Osteoblast (primary cell): ENCODE data around the gene ARF3. TPM values are rescaled to one million over a fixed set of nuclear protein-coding genes. Genes with fewer than 3 reads are reported as not detected.
A peak's percentile ranks its signal among the peaks of the same experiment; 100 is the strongest.

Experiments used
- DNase-seq: peaks from one replicate; pipeline ENCODE4 v3.0.0; 2011; ENCODE audit warnings: low spot score, mixed read lengths; ENCODE audit not compliant: insufficient read length; ENCODE audit errors: missing footprints
- H2AFZ ChIP-seq: 2 replicates; pipeline ENCODE4 v1.6.0; 2011; ENCODE audit warnings: mild to moderate bottlenecking, low read length
- H3K27ac ChIP-seq: 2 replicates; pipeline ENCODE4 v1.5.1; 2011; ENCODE audit warnings: mild to moderate bottlenecking, low read depth, low read length, moderate library complexity
- H3K27me3 ChIP-seq: 2 replicates; pipeline ENCODE4 v1.6.0; 2012; ENCODE audit warnings: mild to moderate bottlenecking, control low read depth, inconsistent platforms, low read length, moderate library complexity; ENCODE audit not compliant: insufficient read depth
- H3K36me3 ChIP-seq: 2 replicates; pipeline ENCODE4 v1.5.1; 2011; ENCODE audit warnings: mild to moderate bottlenecking, low read length, control low read depth, moderate library complexity; ENCODE audit not compliant: insufficient read depth
- H3K4me1 ChIP-seq: 2 replicates; pipeline ENCODE4 v1.5.1; 2011; ENCODE audit warnings: mild to moderate bottlenecking, low read length, control low read depth, moderate library complexity; ENCODE audit not compliant: insufficient read depth
- H3K4me2 ChIP-seq: 2 replicates; pipeline ENCODE4 v1.6.0; 2011; ENCODE audit warnings: mild to moderate bottlenecking, low read length; ENCODE audit not compliant: insufficient read depth
- H3K4me3 ChIP-seq: fragments of 200-600 bp; sonication (generic); 3 replicates; pipeline ENCODE4 v1.5.1; 2012; ENCODE audit warnings: mild to moderate bottlenecking, low read length, inconsistent platforms; ENCODE audit not compliant: insufficient read depth
- H3K79me2 ChIP-seq: 2 replicates; pipeline ENCODE4 v1.6.0; 2012; ENCODE audit warnings: mild to moderate bottlenecking, low read length, control low read depth, inconsistent platforms; ENCODE audit not compliant: insufficient read depth
- H3K9me3 ChIP-seq: 2 replicates; pipeline ENCODE4 v1.5.1; 2011; ENCODE audit warnings: low read depth, low read length, control low read depth
- H4K20me1 ChIP-seq: 2 replicates; pipeline ENCODE4 v1.6.0; 2012; ENCODE audit warnings: mild to moderate bottlenecking, low read length, control low read depth; ENCODE audit not compliant: insufficient read depth
- CTCF ChIP-seq: IDR thresholded peaks from 2 replicates; pipeline ENCODE4 v1.5.1; 2011; ENCODE audit warnings: mild to moderate bottlenecking, low read depth, low read length, moderate library complexity; ENCODE audit errors: extremely low read depth
- total RNA-seq: library from RNA; depleted of rRNA; stranded (reverse); fragments of >200 nt; gene quantifications from 2 replicates; pipeline ENCODE4 v1.2.3, GENCODE V29; 2012

Gene ARF3
- 51.9 and 53.9 TPM in 2 replicates for total RNA-seq

DNA sequence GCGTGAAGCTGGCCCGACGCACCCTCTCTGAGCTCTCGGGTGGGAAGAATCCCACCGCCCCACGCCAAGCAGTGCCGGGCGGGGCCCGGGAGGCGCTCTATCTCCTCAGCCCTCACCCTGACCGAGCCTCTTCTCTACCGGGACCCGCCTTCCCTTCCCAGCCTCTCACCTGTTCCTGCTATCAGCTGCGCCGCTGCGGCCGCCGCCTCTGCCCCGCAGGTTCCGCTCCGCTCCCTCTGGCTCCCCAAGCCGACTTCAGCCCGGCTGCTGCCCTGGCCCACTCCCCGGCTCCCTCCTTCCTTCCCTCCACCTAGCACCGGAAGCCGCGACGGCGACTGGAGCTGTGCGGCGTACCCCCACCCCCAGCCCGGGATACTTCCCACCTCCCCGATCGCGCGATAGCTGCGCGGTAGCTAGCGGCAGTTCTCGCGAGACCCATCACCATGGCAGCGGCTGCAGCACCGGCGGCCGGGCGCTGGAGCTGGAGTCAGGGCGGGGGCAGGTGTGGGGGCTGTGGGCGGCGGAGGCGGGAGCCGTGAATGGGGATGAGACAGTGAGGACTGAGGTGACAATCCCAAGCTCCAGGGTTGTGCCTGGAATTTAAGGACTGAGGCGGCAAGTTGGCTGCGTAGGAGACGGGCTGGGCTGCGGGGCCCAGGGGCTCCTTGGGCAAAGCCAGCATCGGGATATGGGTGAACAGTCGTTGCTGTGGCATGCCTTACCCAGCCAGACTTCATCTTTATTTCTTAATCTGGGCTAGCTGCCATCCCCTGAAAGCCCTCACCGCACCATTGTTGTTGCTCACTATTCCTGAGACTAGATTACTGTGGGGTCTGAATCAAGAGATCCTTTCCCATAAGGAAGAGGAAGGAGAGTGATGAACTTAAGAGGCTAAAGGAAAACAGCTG, at the start of gene ARF3:
ARF3 (minus strand) TSS at position 347 of the 908 bp plus-strand sequence. CDS start 16,392 bp downstream, outside the sequence.
- H3K4me2 ChIP-seq = peak within 1 kb of the TSS; percentile 97
- H3K79me2 ChIP-seq = peaks cover 49% of the 10 kb centered on the region
- H3K9me3 ChIP-seq = no peaks in the 10 kb centered on the region
- peak; percentile 98 for DNase-seq
- peaks cover 37% of the 10 kb centered on the region for H4K20me1 ChIP-seq
- H3K4me1 ChIP-seq = peaks cover 23% of the 10 kb centered on the region
- peak within 1 kb of the TSS; percentile 94 for H2AFZ ChIP-seq
- H3K27ac ChIP-seq = peak within 1 kb of the TSS; percentile 87
- TF ChIP-seq CTCF = no peak
- no peaks in the 10 kb centered on the region for H3K27me3 ChIP-seq
- H3K4me3 ChIP-seq = peak within 1 kb of the TSS; percentile 96
- peaks cover 21% of the 10 kb centered on the region for H3K36me3 ChIP-seq

DNA sequence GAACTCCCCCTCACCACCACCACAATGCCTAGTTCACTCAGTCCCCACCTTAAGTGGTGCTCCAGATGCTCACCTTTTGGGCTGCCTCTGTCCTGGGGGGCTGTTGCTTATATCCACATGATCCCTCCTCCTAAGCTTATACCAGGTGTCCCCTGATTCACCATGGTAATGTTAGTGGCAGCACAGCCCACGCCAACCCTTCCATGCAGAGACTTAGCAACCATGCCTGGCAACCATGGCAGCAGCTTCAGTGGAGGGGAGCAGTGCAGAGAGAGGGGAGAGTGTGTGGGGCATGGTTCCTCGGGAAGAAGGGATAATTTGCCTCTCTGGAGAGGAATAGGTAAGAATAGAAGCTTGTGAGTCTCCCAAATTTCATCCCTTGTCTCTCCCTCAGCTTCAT, 43.1 kb upstream of the ARF3 start:
- Histone ChIP-seq H3K4me1 (peaks cover 25% of the 10 kb centered on the region), H4K20me1 (peaks cover 5% of the 10 kb centered on the region), H3K27me3 (peaks cover 23% of the 10 kb centered on the region), H3K79me2 (no peaks in the 10 kb centered on the region), H3K36me3 (peaks cover 44% of the 10 kb centered on the region), H3K4me3 (no peak overlapping the region), H3K4me2 (peak overlapping the region; percentile 90), H3K27ac (no peak overlapping the region), H2AFZ (no peak overlapping the region), H3K9me3 (no peaks in the 10 kb centered on the region)
- peak; percentile 22 for DNase-seq
- no peak for TF ChIP-seq CTCF

GRCh38 chr12:48999371-49000131, 42.3 kb upstream of the ARF3 start, which contains the start of gene DDN:
TSS of gene DDN (minus strand) at chr12:48999375. CDS start at chr12:48999287, 88 bp downstream.
- Histone ChIP-seq H3K4me2 (peak within 1 kb of the TSS; percentile 90), H3K36me3 (peaks cover 36% of the 10 kb centered on the region), H4K20me1 (peaks cover 5% of the 10 kb centered on the region), H2AFZ (no peak within 1 kb of the TSS), H3K27ac (peak within 1 kb of the TSS; percentile 5), H3K79me2 (no peaks in the 10 kb centered on the region), H3K27me3 (peaks cover 26% of the 10 kb centered on the region), H3K4me1 (peaks cover 29% of the 10 kb centered on the region), H3K9me3 (no peaks in the 10 kb centered on the region), H3K4me3 (peak within 1 kb of the TSS; percentile 68)
- DNase-seq = peak; percentile 96
- TF ChIP-seq CTCF = no peak
